Adrenal gland (tissue), 12 donors: Measurements from ENCODE around the gene HS6ST2. TPM values are rescaled to one million over a fixed set of nuclear protein-coding genes. Genes with fewer than 3 reads are reported as not detected.

ENCODE experiments used
- DNase-seq, 7 donors: peaks; one replicate each; pipeline ENCODE4 v3.0.0-alpha.2; 2019 to 2020
- H3K27ac ChIP-seq, 5 donors: fragments of 200-600 bp; sonication (generic) in 4 of 5; 1 replicate in 3 of 5; 2 replicates in 2 of 5; pipeline versions ENCODE4 v1.5.1 to v1.8.0; 2016 to 2020; ENCODE audit warnings: mild to moderate bottlenecking in 1 of 5
- H3K27me3 ChIP-seq: fragments of 200-600 bp; 2 replicates; pipeline ENCODE4 v1.8.0; 2021
- H3K36me3 ChIP-seq, 2 donors: fragments of 200-600 bp; replicated peaks in 1 of 2; 1 replicate in 1 of 2; 2 replicates in 1 of 2; pipeline versions ENCODE4 v1.5.1 to v1.8.0; 2018 to 2022
- H3K4me1 ChIP-seq, 2 donors: fragments of 200-600 bp; replicated peaks in 1 of 2; 1 replicate in 1 of 2; 2 replicates in 1 of 2; pipeline versions ENCODE4 v1.5.1 to v1.8.0; 2018 to 2021
- H3K4me3 ChIP-seq, 4 donors: fragments of 200-600 bp; sonication (generic) in 3 of 4; one replicate each; pipeline ENCODE4 v1.5.1; 2016 to 2018
- H3K9me3 ChIP-seq, 3 donors: fragments of 200-600 bp; sonication (generic) in 1 of 3; replicated peaks in 1 of 3; 1 replicate in 2 of 3; 2 replicates in 1 of 3; pipeline versions ENCODE4 v1.5.1 to v1.8.0; 2016 to 2021
- POLR2A ChIP-seq, 2 donors: fragments of 450-650 bp; IDR thresholded peaks; one replicate each; pipeline ENCODE4 v1.6.1; 2017; ENCODE audit warnings: antibody characterized with exemption in 2 of 2, mild to moderate bottlenecking in 2 of 2, moderate library complexity in 1 of 2
- WGBS, 4 donors: extraction: QIAGEN DNeasy Blood & Tissue Kit in 2 of 4; methylation state at CpG; one replicate each; pipeline versions ENCODE4 v1.1.5 to v1.1.7; 2013 to 2017; 5-methylcytosine and 5-hydroxymethylcytosine counted together
- intact Hi-C, 2 donors: fragments of 100-400 bp; cut with DNase I; formaldehyde crosslinking; loops; one replicate each; pipeline versions ENCODE4 v1.14.1 to v1.15.0; 2022 to 2023
- polyA plus RNA-seq, 3 donors: library from polyadenylated mRNA; stranded (reverse); fragments of 200-250 nt in 2 of 3; fragments of 350-450 nt in 1 of 3; fragmentation: Illumina TruSeq in 1 of 3; extraction: RNeasy Lipid Tissue Mini Kit (QIAGEN cat#74804) in 1 of 3; gene quantifications; one replicate each; pipeline ENCODE4 v1.2.3, GENCODE V29; 2013 to 2014
- total RNA-seq, 9 donors: library from RNA; depleted of rRNA in 4 of 9; stranded (reverse); fragments of >200 nt in 4 of 9; fragments of 120-200 nt in 1 of 9; fragmentation: NEBNext Ultra II Directional in 1 of 9; extraction: Animal tissue kit (Norgen Biotek cat#: 25700) in 1 of 9; gene quantifications; one replicate each; pipeline versions ENCODE4 v1.1.0 to v1.2.4, GENCODE V29; 2013 to 2023
- TF ChIP-seq, protein P1 (sequence below), 6 experiments: fragments of 450-650 bp in 4 of 6; fragments of 200-600 bp in 2 of 6; sonication (generic) in 1 of 6; IDR thresholded peaks; 1 replicate in 5 of 6; 2 replicates in 1 of 6; pipeline versions ENCODE4 v1.5.1 to v1.8.0; 2016 to 2021; ENCODE audit warnings: antibody characterized with exemption in 6 of 6, mild to moderate bottlenecking in 2 of 6, moderate library complexity in 1 of 6
- donor health status: healthy with polysubstance abuse.
- donor health status: Bipolar disorder and iron deficiency.
- donor health status: DM: yes; HTN: yes; CAD: no.
- donor health status: DM: no; HTN: no; CAD: no.
- donor health status: DM: no; HTN: no; CAD: no.
- donor health status: DM: yes; HTN: yes; CAD: no.

HS6ST2 gene
- total and polyA plus RNA-seq, 12 donors: 0.24 to 6.0 (median 1.3) TPM

DNA sequence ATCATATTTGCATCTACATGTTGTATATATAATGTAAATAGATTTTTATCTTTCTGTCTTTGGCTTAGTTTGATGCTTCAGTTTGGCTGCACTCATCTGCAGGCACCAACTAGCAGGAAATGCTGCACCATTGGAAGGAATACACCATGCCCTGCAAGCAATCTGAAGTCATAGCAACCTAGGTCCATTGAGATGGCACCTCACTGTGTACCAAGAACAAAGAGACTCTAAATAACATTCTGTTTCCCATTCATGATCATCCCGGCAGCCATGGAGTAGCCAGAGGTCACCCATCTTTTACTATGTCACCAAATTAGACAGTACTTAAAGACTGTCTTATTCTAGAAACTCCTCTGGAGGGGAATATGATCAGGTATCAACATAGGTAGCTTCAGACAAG lies 40.8 kb upstream of the HS6ST2 start:
- no peak for DNase-seq
- Histone ChIP-seq H3K9me3 (no peaks in the 10 kb centered on the region), H3K4me1 (no peaks in the 10 kb centered on the region), H3K36me3 (no peaks in the 10 kb centered on the region), H3K27ac (no peak overlapping the region), H3K4me3 (no peak overlapping the region), H3K27me3 (peaks cover 28% of the 10 kb centered on the region)
- TF ChIP-seq, protein P1, sequence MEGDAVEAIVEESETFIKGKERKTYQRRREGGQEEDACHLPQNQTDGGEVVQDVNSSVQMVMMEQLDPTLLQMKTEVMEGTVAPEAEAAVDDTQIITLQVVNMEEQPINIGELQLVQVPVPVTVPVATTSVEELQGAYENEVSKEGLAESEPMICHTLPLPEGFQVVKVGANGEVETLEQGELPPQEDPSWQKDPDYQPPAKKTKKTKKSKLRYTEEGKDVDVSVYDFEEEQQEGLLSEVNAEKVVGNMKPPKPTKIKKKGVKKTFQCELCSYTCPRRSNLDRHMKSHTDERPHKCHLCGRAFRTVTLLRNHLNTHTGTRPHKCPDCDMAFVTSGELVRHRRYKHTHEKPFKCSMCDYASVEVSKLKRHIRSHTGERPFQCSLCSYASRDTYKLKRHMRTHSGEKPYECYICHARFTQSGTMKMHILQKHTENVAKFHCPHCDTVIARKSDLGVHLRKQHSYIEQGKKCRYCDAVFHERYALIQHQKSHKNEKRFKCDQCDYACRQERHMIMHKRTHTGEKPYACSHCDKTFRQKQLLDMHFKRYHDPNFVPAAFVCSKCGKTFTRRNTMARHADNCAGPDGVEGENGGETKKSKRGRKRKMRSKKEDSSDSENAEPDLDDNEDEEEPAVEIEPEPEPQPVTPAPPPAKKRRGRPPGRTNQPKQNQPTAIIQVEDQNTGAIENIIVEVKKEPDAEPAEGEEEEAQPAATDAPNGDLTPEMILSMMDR (IDR thresholded peaks at IDR 0.05): no peak
- no peak for TF ChIP-seq POLR2A (IDR thresholded peaks at IDR 0.05)
- 61 to 83% (median 69%) methylated on average over 1 of the region's 1 CpG for WGBS, 4 donors
- intact Hi-C loops: no loop called here

DNA sequence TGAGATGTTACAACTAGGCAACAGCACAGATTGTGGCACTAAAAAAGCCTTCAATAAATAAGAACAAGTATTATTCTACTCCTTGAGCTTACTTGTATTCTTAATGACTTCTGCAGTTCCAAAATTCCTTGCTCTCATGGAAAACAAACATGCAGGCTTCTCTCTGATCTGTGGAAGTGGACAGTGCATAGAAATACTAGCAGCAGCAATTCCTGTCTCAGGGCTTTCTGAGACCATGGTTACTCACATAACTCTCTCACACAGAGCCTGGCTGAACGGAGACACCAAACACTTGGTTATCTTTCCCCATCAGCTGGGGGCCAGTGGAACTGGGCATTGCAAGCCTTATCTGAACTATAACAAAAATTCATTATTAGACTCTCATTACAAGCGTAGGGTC lies 32.4 kb upstream of the HS6ST2 start:
- no peaks in the 10 kb centered on the region for H3K36me3 ChIP-seq
- no peaks in the 10 kb centered on the region for H3K9me3 ChIP-seq
- intact Hi-C loops: no loop called here
- DNase-seq: no peak
- no peak overlapping the region for H3K4me3 ChIP-seq
- H3K27ac ChIP-seq: no peak overlapping the region
- TF ChIP-seq POLR2A (IDR thresholded peaks at IDR 0.05): no peak
- TF ChIP-seq, protein P1 (IDR thresholded peaks at IDR 0.05): no peak
- peaks cover 11% of the 10 kb centered on the region for H3K27me3 ChIP-seq
- 70 to 100% (median 87%) methylated on average over 1 to 2 of the region's 2 CpGs for WGBS, 4 donors
- H3K4me1 ChIP-seq: no peaks in the 10 kb centered on the region

DNA sequence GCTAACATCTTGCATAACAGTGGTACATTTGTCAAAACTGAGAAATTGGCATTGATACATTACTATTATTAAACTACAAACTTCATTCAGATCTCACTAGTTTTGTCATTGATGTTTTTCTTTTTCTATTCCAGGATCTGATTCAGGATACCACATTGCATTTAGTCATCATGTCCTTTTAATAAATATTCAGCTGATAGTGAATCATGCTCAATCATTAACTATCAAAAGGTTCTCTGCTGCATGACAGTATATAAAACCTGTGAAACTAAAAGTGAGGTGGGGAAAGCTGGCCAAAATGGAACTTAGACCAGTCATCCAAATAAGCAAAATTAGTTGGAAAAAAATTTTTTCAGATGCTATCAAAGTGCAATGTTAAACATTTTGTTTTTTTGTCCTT lies 28.1 kb upstream of the HS6ST2 start:
- Histone ChIP-seq H3K4me3 (no peak overlapping the region), H3K36me3 (no peaks in the 10 kb centered on the region), H3K27ac (no peak overlapping the region), H3K4me1 (no peaks in the 10 kb centered on the region), H3K27me3 (peaks cover 19% of the 10 kb centered on the region), H3K9me3 (no peaks in the 10 kb centered on the region)
- DNase-seq: no peak
- TF ChIP-seq POLR2A (IDR thresholded peaks at IDR 0.05): no peak
- TF ChIP-seq, protein P1 (IDR thresholded peaks at IDR 0.05): no peak
- intact Hi-C loops: no loop called here

DNA sequence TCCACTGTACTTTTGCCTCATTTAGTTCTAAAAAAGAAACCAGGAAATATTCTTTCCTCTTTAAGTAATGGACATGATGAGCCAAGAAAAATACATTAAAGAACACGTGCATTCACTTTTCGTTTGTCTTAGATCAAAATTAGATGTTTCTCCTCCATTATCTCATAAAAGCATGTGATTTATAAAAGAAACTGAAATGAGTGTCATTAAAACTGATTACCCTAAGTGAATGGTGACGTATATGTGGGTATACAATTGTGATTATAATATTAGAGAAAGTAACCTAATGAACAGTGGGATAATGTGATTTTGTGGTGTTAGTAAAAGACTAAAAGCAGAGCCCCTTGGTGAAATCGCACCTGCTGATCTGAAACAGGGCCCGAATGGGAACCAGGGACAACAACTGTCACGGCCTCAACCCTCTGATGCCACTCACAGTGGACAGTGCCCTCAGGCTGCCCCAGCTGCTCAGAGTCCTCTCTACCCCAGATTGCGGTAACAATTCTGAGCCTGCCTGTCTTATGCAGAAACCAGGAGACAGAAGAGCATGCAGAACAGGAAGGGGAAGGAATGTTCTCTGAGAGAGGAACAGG lies 25.7 kb upstream of the HS6ST2 start:
- Histone ChIP-seq H3K27ac (no peak overlapping the region), H3K4me1 (no peaks in the 10 kb centered on the region), H3K9me3 (no peaks in the 10 kb centered on the region), H3K4me3 (no peak overlapping the region), H3K27me3 (peaks cover 25% of the 10 kb centered on the region), H3K36me3 (no peaks in the 10 kb centered on the region)
- WGBS, 4 donors: 59 to 68% (median 60%) methylated on average over 6 to 7 of the region's 7 CpGs
- intact Hi-C loops: no loop called here
- DNase-seq: peak in 1 of 7 donors; percentile 62
- TF ChIP-seq, protein P1 (IDR thresholded peaks at IDR 0.05): no peak
- TF ChIP-seq POLR2A (IDR thresholded peaks at IDR 0.05): no peak
